DMS53 (cell line): ENCODE results near the gene C16orf74.

Source experiments
- DNase-seq: peaks from one replicate; lab custom pipeline; 2025; lab: John Stamatoyannopoulos, UW

The C16orf74 gene

DNA sequence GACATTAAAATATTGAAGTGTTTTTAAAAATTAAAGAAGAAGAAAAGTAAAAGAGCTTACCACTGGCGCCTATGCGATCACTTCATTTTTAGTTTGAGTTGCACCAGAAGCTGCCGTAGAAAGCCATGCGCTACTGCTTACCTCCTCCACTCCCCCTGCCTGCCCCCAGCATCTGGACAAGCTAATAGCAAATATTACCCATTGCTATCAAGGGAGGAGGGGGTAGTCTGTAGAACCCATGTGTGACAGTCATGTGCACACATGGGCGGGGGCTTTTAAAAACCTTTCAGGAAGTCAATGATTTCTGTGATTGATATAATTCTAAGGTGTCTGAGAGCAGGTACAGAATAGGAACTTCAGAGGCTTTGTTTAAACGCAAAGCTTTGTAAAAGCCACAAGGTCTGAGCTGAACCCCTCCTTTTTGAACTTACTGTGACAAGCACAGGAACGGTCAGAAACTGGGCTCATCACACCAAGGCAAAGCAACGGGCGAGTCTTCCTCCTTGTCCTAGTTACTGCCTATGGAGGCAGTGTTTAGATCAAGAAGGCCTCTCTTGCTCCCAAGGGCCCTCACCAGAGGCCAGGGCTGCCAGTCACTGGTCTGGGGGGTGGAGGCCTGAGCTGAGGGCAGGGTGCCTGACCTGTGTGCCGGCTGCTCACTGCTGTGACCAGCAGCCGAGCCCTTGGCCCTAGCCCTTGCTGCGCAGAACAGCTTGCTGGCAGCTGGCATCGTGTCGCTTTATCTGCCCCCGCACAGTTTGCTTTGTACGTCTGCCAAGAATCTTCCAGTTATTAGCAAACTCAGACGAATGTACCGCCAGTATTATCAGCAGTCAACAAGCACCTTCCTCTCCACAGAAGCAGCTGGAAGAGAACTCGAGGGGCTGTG lies 77.1 kb downstream of the C16orf74 start:
- no peak for DNase-seq

DNA sequence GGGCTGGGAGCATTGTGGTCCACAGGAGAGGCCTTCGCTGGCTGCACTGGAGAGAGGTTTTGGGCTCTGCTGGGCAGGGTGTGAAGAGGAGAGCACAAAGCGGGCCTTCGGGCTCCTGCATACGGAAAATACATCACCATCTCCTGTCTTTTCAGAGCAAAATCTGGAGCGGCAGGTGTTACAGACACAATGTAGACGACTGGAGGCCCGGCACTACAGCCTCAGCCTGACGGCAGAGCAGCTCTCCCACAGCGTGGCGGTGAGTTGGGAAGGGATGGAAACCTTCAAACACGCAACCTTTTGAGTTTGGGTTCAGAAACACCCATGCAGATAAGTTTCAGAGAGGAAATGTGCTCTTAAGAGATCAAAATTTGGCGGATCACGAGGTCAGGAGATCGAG lies 80.1 kb downstream of the C16orf74 start:
- DNase-seq = no peak

DNA sequence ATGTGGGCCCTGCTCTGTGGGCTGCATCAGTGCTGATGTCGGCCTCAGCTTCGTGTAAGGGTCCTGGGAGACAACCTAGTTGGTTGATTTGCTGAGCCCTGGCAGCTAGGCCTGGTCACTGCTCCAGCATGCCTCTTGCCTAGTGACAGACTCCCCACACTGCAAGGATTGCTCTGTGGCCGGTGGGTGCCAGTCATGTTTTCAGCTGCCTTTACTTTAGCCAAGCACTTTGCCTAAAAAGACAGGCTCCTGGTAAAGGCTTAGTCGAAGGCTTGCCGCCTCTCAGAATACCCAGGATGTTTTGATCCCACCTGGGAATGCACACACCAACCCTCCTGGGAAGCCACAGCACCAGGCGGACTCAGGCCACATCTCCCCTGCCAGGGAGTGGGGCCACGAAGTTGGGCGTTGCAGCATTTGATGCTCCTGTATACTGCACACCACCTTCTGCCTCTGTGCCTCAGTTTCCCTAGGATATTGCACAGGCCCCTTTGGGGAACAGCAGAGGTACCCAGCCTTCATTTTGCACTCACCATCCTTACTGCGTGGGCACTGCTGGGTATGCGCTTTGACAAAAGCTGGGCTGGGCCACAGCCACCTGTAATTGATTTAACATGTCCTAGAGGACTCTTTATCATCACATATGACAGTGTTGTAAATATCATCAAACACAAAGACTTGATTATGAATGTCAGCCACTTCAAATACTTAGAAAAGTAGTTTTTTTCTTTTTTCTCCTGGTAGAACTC lies 82.0 kb downstream of the C16orf74 start:
- no peak for DNase-seq

DNA sequence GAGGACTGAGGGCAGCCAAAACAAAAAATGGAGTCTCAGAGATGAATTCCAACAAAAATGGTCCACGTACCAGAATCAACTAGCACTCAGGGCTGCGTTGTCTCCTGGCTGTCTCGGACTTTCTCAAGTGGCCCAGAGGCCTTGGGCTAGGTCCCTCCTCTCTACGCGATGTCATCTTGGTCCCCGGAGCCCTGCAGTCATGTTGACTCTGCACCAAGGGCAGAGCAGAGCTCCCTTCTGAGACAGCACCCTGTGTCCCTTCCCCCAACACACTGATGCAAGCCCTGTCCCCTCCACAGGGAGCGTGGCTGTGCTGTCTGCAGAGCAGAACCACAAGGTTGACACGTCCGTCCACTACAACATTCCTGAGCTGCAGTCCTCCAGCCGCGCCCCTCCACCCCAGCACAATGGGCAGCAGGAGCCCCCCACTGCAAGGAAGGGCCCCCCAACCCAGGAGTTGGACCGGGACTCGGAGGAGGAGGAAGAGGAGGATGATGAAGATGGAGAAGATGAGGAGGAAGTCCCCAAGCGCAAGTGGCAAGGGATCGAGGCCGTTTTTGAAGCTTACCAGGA lies 83.0 kb downstream of the C16orf74 start:
- DNase-seq = no peak

DNA sequence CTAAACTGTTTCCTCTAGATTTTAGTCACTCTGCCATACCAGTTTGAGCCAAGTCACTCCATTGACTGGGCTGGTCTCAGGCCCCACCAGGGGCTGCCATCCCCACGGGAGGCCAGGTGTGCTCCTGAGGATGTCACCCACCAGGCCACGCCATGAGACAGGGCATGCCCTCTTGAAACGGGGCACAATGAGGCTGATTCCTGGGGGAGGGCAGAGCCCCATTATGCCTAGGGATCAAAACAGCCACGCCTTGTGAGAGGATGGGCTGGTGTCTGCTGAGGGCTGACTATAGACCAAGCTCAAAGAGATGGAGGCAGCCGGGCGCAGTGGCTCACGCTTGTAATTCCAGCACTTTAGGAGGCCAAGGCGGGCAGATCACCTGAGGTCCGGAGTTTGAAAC lies 83.6 kb downstream of the C16orf74 start:
- no peak for DNase-seq

DNA sequence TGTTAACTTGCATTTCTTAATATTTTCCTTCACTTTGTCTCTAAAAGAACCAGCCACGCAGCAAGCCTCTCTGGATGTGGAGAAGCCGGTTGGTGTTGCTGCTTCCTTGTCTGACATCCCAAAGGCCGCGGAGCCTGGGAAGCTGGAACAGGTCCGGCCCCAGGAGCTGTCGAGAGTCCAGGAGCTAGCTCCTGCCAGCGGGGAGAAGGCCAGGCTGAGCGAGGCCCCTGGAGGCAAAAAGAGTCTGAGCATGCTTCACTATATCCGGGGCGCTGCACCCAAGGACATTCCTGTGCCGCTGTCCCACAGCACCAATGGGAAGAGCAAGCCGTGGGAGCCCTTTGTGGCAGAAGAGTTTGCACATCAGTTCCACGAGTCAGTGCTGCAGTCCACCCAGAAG lies 85.0 kb downstream of the C16orf74 start:
- no peak for DNase-seq

DNA sequence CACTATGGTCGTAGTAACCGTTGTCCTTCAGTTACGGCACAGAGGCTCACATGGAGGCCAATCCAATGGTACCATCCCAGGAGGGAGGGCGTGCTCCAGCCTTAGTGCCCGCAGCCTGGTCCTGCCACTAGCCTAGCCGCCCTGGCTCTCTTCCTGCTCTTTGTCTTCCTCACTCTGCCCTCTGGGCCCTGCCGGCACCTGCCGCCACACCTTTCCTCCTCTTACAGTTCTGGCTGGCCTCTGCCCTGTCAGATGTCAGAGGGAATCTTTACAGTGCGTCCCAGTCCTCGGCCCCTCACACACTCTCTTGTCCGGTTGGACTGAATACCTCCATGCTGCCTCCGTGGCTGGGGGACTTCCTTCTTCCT lies 85.5 kb downstream of the C16orf74 start:
- DNase-seq = no peak

DNA sequence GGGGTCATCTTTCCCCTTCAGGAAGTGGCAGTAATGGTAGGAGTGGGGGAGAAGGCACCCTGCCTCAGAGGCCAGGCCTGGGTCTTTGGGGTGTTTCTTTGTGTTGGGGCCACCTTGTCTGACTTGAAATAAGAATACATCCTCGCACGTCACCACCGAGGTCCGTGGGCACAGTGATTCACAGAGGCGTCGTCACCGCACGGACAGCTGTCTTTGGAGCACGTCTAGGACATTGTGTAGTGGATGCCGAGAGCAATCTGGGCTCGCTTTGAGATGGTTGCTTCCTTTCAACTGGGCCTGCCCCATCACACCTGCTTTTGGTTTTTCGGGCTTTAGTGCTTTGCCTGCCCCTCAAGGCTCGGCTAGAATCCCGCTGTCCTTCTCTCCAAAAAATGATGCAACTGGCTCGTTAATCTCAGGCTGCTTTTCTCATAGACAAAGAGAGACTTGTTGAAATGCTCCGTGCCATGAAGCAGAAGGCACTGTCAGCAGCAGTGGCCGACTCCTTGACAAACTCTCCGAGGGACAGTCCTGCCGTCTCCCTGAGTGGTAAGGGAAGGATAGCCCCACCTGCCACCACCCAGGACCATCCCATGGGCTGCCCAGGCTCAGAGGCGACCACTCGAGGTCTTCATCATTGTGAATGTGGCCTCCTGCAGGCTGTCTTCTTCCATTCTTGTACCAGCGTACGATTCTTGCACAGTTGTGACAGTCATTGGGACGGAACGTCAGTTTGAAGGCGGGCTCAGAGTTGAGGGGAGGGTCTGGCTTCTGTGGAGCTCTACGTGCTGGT lies 86.1 kb downstream of the C16orf74 start:
- DNase-seq = no peak

DNA sequence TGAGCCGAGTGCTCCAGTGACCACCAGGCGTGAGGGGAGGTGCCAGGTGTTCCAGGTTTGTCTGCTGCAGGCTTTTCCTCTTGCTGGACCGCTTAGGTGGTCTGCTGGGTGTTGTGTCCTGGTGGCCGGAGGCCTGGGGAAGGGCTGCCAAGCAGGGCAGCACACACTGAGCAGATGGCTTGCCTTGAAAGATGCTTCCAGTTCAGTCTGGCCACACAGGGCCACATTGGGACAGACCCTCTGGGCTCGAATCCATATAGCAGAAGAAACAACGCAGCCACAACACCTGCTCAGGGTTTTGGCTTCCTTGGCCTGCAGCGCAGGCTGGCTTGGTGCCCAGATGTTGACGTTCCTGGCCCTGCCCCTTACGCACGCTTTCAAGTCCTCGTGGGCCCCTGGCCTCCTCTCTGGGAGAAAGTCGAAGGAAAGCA lies 87.0 kb downstream of the C16orf74 start:
- no peak for DNase-seq

DNA sequence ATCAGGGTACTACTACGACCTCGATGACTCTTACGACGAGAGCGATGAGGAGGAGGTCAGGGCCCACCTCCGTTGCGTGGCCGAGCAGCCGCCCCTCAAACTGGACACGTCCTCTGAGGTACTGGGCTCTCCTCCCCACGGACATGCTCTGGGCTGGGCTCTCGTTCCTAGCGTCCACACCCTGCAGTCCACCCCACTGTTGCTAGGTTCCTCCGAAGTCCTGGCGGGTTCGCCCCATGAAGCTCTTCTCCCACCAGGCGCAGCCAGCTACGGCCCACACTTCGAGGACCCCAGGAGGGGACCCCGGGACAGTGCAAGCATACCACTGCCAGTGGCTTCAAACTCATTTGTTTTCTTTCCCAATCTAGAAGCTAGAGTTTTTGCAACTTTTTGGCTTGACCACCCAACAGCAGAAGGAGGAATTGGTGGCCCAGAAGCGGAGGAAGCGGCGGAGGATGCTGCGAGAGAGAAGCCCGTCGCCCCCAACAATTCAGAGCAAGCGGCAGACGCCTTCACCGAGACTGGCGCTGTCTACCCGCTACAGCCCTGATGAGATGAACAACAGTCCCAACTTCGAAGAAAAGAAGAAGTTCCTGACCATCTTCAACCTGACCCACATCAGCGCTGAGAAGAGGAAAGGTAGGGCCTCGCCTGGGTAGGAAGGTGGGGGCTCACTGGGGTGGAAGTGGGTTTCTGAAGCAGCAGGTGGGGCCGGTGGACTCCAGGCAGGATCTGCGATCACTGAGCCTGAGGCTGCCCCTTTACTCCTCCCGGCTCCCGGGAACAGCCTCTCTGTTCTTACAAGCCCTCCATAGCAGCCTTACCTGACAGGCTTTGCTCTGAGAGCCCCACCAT lies 87.7 kb downstream of the C16orf74 start:
- no peak for DNase-seq

DNA sequence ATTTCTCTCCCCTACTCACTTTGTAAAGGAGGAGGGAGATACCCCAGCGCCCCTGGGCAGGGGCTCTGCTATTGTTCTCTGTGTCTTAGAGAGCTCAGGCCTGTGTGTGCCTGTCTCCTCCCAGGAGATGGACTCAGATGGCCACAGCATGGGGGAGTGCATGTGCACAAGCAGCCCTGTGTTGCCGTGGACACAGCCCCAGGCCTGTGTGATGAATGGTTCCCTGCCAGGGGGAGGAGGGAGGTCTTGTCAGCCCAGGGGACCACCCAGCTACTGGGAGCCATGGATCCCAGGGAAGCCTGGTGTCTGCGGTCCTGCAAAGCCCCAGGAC lies 88.4 kb downstream of the C16orf74 start:
- no peak for DNase-seq

DNA sequence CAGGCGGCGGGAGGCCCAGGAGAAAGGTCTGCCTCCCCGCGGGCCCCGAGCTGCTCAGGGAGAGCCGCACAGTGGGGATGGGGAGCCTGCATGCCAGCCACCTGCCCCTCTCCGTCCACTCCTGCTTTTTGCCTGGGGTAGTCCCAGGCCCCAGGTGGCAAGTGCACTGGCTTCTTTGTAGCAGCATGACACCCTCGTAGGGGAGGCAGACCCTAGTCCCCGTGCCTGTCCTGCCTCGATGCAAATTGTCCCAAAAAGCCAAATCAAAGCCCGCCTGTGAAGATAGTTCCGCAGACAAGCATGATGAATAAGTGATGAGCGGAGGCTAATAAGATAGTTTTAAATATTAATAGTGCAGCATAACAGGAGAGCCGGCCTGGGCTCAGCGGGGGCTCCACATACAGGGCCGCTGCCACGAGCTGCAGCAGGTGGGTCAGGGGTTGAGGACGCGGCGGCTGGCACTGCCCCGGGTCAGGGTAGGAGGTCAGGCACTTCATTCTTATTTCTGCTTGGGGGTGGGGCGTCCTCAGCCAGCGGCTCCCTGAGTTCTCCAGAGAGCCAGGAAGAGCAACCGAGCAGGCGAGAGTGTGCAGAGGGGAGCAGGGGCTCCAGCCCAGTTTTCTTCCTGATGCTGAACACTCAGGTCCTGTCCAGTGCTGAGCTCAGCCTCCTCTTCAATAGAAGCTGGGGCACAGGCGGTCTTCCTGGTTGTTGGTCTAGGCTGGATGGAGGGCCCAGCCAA lies 89.0 kb downstream of the C16orf74 start:
- no peak for DNase-seq

DNA sequence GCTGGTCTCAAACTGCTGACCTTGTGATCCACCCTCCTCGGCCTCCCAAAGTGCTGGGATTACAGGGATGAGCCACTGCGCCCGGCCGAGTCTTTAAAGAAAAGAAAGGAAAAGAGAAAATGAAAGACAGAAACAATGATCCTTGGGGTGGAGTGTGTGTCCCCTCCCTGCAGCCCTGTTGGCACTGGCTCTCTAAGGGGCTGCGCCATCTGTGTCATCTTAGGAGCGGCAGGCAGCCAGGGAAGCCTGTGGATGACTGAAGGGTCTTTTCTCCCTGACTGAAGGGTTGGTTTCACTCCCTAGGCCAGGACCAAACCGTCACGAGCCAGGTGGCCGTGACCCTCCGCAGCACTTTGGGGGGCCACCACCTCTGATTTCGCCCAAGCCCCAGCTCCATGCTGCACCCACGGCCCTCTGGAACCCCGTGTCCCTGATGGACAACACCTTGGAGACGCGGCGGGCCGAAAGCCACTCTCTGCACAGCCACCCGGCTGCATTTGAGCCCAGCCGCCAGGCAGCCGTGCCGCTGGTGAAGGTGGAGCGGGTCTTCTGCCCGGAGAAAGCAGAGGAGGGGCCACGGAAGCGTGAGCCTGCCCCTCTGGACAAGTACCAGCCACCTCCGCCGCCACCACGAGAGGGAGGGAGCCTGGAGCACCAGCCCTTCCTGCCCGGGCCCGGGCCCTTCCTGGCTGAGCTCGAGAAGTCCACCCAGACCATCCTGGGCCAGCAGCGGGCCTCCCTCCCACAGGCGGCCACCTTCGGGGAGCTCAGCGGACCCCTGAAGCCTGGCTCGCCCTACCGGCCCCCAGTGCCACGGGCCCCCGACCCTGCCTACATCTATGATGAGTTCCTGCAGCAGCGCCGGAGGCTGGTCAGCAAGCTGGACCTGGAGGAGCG lies 89.8 kb downstream of the C16orf74 start:
- no peak for DNase-seq

DNA sequence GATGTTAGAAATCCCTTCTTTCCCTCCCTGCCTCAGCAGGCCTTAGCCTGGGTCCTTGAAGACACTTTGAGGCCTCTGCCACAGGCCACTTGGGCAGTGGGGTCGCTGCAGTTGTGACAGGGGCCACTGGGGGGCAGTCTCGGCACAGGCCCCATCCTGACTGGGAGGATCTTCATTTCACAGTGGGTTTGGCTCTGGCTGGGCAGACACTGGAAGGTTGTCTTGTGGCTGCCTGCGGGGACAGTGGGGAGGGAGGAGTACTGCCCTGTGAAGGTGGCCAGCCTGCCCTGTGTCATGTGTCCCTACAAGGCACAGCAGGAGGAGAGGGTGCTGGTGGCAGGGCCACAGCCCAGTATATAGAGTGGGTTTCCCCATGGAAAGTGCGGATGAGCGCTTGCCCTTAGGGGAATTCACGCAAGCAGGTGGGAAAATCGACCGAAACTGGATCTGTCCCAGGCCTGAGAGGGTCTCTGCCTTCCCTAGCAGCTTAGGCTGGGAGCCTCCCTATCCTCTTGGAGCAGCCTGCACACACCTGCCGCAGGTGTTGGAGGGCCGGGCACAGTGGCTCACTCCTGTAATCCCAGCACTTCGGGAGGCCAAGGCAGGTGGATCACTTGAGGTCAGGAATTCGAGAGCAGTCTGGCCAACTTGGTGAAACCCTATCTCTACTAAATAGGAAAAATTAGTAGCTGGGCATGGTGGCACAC lies 90.9 kb downstream of the C16orf74 start:
- DNase-seq = no peak

DNA sequence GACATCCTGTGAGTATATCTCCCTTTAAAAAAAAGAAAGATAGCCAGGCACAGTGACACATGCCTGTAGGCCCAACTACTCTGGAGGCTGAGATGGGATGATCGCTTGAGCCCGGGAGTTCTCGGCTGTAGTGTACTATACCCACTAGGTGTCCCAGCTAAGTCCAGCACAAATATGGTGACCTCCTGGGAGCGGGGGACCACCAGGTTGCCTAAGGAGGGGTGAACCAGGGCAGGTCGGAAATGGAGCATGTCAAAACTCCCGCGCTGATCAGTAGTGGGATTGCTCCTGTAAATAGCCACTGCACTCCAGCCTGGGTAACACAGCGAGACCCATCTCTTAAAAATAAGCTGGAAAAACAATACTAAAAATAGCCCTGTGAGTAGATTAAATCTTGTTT lies 91.6 kb downstream of the C16orf74 start:
- DNase-seq = no peak

DNA sequence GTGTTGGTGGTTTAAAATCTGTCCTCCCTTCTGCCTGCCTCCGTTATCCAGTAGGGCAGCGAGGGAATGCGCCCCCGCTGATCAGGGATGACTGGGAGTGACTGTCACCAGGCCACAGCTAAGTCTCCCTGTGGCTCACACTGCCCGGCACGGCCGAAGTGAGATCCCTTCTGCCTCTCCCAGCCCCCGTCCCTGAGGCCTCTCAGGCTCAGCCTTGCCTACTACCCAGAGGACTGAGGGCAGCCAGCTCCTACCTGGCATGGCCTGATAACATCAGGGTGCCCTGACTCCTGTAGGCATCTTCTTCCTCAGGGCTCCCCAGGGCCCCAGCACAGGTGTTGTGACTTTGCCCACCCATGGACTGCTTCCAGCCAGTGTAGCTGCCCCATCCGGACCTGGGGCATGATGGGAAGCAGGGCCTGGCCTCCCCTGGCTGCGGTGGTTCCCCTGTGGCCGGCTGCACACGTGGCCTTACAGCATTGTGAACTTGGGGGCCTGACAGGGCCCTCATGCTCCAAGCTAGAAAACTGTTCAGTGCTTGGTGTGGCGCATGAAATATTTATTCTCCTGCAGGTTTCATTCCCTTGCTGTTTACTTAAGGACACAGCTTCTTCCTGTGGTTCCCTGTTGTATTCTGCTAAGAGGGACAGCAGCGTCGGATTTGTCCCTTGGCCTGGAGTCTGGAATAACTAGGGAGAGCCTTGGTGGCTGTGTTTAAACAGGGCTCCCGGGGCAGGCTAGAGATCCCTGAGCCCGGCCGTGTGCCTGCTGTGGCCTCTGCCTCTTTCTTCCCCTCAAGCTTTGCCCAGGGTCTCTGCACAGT lies 92.2 kb downstream of the C16orf74 start:
- peak; percentile 70 for DNase-seq

DNA sequence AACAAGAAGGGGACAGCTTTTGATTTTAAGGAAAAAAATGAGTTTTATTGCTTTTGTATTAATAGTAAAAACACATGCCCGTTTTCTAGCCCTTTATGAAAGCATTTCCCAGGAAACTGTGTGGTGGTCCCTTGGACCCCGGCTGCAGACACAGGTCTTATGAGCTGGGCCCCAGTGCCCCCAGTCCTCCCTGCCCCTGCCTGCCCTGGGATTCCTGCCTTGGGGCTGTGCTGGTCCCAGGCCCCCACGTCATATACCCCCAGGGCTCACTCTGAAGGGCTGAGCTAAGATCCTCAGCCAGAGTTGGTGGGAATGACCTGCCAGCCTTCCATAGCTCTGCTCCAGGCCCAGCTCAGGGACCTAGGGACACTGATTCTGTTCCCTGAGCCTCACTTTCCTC lies 92.9 kb downstream of the C16orf74 start:
- no peak for DNase-seq
